ENCODE data around the gene MX1.

MX1 gene, protein sequence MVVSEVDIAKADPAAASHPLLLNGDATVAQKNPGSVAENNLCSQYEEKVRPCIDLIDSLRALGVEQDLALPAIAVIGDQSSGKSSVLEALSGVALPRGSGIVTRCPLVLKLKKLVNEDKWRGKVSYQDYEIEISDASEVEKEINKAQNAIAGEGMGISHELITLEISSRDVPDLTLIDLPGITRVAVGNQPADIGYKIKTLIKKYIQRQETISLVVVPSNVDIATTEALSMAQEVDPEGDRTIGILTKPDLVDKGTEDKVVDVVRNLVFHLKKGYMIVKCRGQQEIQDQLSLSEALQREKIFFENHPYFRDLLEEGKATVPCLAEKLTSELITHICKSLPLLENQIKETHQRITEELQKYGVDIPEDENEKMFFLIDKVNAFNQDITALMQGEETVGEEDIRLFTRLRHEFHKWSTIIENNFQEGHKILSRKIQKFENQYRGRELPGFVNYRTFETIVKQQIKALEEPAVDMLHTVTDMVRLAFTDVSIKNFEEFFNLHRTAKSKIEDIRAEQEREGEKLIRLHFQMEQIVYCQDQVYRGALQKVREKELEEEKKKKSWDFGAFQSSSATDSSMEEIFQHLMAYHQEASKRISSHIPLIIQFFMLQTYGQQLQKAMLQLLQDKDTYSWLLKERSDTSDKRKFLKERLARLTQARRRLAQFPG

DNA sequence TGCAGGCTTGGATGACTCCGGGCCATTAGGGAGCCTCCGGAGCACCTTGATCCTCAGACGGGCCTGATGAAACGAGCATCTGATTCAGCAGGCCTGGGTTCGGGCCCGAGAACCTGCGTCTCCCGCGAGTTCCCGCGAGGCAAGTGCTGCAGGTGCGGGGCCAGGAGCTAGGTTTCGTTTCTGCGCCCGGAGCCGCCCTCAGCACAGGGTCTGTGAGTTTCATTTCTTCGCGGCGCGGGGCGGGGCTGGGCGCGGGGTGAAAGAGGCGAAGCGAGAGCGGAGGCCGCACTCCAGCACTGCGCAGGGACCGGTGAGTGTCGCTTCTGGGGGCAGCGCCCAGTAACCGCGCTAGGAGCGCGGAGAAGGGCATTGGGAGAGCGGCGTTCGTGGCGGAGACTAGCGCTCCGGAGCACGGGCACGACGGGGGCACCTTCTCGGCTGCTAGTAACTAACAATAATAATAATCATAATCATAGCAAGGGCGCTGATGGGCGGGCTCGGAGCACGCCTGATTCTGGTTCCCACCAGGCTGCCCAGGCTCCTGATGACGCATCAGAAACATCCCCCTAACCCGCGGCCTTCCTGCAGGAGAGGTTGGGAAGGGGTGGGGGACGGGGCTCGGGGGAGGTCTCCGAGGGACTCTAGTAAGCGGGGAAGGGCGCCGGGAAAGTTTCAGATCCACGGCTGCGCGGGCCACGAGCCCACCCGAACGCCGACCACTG lies at the start of gene MX1:
Gene MX1, plus strand, starts transcription at position 286 of the 722 bp plus-strand sequence. CDS start 5,832 bp downstream, outside the sequence.
- DNase-seq (ENCODE audit: low read depth in 2 of 2) = peak; percentile 80 to 82

DNA sequence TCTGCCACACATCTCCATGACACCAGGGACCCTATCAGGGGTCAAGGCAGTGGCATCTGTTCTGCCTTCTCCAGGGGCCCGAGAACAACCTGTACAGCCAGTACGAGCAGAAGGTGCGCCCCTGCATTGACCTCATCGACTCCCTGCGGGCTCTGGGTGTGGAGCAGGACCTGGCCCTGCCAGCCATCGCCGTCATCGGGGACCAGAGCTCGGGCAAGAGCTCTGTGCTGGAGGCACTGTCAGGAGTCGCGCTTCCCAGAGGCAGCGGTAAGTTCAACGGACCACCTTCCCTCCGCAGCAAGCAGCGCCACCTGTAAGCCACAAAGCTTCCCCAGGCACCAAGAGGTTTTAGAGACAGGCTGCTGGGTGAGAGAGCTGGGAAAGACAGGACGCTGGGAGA lies 48.3 kb upstream of the MX1 start:
- DNase-seq (ENCODE audit: low read depth in 2 of 2) = no peak

DNA sequence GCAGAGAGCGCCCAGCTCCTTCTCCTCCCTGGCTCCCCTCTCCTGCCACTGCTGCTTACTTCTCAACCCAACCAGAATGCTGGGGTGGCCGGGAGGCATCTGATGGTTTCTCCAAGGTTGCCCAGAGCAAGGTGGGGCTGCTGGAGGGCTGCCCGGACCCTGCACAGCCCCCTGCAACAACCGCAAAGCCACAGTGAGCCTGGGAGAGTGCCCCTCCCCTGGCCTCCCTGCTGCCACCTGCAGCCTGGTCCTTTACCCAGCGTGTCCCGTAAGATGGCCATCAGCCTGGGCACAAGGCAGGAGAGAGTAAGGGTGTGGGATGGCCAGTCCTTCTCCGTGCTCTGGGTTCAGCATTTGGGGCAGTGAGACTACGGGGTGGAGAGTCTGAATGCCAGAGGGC lies 47.2 kb upstream of the MX1 start:
- DNase-seq (ENCODE audit: low read depth in 2 of 2) = no peak

DNA sequence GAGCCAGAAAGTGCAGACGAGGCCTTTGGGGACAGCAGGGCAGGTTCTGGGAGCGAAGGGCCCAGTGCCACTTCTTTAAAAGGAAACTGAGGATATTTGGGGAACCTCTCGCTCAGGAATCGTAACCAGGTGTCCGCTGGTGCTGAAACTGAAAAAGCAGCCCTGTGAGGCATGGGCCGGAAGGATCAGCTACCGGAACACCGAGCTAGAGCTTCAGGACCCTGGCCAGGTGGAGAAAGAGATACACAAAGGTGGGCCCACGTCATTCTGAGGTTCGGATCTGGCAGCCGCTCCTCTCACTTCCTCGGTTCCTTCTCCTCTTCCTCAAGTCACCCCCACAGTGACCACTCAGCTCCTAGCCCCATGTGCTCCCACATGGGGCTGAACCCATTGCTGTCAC lies 46.1 kb upstream of the MX1 start:
- no peak for DNase-seq (ENCODE audit: low read depth in 2 of 2)

DNA sequence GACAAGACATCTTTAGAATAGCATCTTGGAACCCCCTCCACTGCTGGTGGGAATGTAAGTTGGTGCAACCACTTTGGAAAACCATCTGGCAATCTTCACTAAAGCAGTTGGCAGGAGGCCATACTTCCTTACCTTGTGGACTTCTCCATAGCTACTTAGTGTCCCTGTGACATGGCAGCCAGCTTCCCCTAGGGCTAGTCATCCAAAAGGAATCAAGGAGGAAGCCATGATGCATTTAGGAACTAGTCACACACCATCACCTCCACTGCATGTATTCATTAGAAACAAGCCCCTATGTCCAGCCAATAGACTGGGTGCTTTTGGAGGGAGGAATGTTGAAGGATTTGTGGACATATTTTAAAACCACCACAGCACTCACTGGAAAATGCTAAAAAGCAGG lies 44.3 kb upstream of the MX1 start:
- no peak for DNase-seq (ENCODE audit: low read depth in 2 of 2)

DNA sequence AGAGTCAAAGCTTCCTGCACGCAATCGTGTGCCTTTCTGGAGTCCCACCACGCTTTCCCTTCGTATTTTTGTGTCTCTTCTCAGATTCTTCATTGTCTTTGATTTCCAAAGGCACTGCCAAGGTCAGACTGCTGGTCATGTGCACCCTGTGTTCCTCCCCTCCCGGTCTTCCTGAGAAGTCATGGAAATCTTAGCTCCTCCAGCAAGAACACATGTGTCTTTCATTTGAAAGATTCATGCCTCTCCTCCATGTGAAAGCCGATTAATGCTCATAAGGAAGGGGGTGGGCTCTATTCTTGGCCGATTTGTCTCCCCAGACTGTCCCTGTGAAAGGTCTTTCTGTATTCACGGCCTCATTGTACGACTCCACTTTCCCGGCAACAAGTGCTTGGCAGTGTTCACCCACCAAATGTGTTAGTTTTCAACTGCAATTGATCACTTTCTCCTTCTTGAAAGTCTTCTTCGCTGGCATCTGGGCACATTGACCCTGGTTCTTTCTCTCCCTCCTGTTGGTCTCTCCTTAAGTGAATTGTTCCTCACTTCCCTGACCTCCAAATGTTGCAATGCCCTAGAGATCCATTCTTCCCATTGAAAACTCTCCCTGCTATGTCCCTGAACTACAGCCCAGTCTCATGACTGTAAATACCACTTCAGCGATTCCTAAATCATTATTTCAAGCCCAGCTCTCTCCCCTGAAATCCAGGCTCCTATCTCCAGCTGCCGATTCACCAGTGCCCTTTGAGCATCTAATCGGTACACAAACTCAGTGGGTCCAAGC lies 38.8 kb upstream of the MX1 start:
- no peak for DNase-seq (ENCODE audit: low read depth in 2 of 2)

DNA sequence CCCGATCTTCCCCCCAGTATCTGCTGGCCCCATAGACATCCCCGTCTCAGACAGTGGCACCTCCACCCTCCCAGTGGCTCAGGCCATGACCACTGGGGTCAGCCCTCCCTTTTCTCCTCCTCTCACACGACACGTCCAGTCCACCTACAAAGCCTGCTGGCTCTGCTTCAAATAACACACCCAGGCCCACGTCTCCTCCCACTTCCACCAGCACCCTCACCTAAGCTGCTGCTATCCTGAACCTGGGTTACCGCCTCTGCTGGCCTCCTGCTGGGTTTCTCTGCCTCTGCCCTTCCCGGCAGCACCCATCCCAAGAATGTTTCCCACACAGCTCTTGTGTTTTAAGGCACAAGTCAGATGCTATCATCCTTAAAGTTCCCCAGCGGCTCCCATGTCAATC lies 38.2 kb upstream of the MX1 start:
- no peak for DNase-seq (ENCODE audit: low read depth in 2 of 2)

DNA sequence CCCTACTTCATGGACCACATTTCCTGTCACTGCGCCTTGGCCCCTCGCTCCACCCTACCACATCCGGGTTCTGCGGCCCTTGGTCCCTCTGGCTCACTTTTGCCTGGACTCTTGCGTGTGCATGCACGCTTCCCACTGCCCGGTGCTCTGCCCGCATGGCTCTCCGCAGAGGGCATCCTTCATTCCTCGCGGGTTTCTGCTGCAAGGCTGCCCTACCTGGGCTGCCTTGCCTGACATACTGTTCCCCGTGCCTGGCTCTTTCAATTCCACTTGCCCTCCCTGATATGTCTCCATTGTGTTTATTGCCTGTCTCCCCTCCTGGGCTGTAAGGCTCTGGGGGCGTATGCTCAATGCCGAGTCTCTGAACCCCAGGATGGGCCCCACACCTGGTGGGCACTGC lies 37.8 kb upstream of the MX1 start:
- DNase-seq (ENCODE audit: low read depth in 2 of 2) = no peak

DNA sequence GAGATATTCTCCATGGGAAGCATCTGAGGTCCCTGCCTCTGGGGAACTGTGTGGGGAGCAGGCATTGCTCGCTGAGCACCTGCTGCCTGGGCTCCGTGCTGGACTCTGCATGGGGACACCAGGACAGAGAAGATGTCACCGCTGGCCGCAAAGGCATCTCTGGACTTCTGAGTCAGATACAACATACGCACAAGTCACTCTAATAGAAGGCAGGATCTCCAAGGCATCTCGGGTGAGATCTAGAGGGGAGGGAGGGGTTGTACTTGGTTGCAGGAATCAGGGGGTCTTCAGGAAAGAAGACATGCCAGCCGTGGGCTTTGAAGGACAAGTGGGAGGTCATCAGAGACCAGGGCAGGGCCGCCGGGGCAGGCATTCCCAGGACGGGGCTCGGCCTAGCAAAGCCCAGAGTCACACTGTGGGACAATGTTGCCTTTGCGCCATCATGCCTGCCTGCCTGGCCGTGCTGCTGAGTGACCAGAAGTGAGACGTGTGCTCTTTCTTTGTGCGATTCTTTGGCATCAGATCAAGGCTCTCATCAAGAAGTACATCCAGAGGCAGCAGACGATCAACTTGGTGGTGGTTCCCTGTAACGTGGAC lies 35.9 kb upstream of the MX1 start:
- DNase-seq (ENCODE audit: low read depth in 2 of 2) = no peak

DNA sequence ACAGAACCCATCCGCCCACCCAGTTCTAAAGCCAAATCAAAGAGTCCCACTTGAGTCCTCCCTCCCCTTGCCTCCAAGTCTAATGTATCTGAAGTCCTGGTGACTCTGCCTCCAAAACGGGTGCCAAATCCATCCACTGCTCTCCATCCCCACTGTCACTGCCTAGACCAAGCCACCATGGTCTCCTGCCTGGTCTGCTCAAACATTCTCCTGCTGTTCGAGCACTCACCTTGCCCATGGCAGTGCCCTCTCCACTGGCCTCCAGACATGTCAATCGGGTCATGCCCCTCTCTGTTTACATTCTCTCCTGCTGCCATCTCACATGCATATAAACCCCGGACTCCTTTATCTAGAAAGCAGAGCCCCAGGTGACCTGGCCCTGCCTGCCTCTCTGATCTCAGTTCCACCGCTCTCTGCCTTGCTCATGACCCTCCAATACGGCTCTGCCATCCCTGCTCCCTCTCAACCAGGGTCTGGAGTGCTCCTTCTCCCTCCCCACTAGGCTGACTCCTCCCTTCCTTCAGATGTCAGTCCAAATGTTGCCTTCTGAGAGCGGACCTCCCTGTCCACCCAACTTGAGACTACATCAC lies 32.1 kb upstream of the MX1 start:
- DNase-seq (ENCODE audit: low read depth in 2 of 2) = no peak

DNA sequence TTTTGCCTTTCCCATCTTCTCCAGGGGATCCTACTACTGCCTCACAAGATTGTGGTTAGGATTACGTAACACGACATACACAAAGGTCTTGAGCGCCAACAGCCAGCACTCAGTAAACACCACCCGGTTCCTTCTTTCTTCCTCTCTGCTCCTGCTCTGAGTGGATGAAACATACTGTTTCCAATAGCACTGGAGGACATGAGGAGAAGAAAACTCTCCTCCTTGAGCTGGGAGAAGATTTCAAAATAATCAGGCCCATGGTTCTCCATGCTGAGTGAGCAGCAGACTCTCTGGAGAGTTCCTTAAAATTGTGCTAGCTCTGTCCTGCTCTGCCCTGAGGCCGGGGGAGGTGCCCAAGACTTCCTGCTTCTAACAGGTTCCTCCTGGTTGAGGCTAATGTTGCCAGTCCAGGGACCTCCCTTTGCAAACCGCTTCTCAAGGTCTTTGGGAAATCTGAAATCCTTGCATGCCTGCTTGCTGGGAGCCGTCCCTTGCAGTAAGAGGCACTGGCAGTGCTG lies 29.4 kb upstream of the MX1 start:
- no peak for DNase-seq (ENCODE audit: low read depth in 2 of 2)

DNA sequence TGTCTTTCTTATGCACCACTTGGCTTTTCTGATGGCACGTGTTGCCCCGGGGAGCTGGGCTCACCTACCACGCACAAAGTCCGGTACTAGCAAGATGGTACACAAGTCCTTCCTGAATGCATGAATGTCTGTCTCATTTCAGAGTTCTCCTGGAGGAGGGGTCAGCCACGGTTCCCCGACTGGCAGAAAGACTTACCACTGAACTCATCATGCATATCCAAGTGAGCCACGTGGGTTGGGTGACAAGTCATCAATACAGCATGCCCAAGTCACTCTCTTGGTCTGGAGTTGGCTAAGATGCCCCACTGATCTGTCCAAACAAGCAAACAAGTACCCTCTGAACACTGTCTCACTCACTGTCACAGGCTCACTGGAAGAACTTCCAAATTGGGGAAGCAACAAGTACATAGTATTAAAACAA lies 28.6 kb upstream of the MX1 start:
- no peak for DNase-seq (ENCODE audit: low read depth in 2 of 2)

DNA sequence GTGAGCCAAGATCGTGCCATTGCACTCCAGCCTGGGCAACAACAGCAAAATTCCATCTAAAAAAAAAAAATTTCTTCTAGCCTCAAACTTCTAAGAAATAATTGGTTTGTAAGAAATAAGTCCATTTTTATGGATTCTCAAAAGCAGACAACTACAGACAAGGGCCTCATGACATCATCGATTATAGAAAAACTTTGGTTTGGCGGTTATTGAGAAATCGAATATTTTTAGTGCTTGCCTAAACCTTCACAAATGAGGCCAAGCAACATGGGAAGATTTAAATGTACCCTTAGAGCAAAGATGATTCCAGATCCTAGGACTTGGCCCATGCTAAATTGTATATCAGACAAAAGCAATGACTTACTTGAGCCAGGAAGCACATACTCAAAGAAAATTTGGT lies 27.8 kb upstream of the MX1 start:
- no peak for DNase-seq (ENCODE audit: low read depth in 2 of 2)

DNA sequence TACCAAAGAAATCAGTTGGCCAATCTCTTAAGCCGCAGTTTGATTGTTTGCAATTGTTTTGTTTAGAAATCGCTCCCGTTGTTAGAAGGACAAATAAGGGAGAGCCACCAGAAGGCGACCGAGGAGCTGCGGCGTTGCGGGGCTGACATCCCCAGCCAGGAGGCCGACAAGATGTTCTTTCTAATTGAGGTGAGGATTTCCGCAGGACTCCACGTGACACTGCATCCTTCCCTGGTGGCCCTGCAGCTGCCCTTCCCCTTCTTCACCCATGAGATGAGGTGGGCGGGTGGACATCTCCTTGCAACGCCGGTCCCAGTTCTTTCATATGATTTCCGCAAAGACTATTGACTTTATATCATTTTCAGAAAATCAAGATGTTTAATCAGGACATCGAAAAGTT lies 27.2 kb upstream of the MX1 start:
- no peak for DNase-seq (ENCODE audit: low read depth in 2 of 2)

DNA sequence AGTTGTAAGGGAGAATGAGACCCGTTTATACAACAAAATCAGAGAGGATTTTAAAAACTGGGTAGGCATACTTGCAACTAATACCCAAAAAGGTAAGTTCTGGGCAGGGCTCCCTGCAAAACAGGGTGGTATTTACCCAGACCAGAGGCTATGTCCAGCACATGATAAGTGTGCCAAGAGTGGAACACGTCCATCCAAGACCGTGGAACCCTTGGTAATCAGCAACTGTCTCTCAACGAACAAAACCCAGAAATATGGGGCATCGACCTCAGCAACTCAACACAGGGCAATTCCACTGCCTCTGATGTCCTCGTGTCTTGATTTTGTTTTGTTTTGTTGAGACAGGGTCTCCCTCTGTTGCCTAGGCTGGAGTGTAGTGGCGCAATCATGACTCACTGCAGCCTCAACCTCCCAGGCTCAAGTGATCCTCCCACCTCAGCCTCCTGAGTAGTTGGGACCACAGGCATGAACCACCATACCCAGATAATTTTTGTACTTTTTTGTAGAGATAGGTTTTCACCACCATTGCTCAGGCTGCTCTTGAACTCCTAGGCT lies 26.7 kb upstream of the MX1 start:
- no peak for DNase-seq (ENCODE audit: low read depth in 2 of 2)

DNA sequence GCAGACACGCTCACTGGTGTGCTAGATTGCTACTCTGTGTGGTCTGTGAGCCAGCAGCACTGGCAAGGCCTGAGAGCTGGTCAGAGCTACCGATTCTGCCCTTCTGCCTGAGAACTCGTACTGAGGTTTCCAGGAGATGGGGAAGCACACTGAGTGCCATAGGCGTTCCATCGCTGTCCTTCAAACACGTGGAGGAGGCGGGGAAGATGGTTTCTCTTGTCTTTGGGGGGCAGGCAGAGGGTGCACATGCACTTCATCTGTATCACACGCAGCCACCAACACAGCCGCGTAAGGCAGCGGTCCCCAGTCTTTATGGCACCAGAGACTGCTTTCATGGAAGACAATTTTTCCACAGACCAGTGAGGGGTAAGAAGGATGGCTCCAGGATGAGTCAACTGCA lies 23.8 kb upstream of the MX1 start:
- DNase-seq (ENCODE audit: low read depth in 2 of 2) = no peak

DNA sequence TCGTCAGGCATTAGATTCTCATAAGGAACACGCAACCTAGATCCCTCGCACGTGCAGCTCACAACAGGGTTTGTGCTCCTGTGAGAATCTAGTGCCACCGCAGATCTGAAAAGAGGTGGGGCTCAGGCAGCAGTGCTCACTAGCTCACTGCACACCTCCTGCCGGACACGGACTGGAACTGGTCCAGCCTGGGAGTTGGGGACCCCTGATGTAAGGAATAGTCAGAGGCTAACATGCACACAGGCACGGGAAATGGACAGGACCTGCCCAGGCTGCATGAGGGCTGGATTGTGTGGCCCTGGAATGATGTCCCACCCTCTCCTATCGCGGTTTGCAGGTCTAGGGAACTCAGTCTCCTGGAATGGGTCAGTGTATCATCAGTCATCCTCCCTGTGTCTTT lies 23.2 kb upstream of the MX1 start:
- no peak for DNase-seq (ENCODE audit: low read depth in 2 of 2)

DNA sequence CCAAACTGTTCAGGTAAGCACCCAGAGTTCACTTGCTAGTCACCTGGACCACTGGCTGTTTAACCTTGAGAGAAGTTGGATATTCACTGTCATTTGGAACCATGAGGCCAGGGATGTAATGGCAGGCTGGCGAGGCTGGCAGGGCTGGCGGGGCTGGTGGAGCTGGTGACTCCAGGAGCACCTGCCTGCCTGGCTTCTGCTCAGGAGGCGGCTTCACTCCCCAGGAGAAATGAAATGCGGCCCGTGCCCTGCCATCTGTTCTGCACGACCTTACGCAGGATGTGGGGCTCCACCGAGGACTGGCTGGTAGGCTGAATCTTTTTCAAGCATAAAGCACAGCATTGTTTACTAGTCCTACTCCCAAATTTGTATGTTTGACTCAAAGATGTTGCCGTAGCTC lies 22.7 kb upstream of the MX1 start:
- DNase-seq (ENCODE audit: low read depth in 2 of 2) = no peak

DNA sequence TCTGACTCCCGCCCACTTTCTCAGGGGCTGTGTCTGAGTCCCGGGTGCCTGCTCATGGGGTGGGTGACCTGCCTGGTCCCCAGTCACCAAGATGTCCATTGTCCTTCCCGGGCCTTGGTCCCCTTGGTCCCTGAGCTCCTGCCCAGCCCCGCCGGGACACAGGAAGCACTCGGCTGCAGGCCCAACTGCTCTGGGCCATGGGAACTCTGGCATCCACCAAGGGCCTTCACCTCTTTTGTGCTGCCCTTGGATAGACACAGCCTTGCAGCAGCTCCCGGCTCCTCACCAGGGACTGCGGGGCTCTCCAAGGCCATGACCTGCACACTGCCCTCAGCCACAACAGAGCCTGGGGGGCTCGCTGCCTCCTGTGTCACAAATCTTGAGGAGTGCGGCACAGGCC lies 22.1 kb upstream of the MX1 start:
- no peak for DNase-seq (ENCODE audit: low read depth in 2 of 2)

DNA sequence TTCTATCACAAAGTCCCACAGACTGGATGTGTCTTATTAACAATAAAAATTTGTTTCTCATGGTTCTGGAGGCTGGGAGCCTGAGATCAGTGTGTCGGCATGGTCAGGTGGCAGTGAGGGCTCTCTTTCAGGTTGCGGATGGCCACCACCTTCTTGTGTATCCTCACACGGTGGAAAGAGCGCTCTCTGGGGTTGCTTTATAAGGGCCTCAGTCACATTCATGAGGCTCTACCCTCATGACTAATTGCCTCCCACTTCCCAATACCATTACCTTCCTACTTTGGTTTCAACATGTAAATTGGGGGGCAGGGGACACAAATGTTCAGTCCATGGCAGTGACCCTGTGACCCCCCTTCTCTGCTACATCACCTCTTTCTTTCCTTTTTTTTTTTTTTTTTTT lies 20.7 kb upstream of the MX1 start:
- DNase-seq (ENCODE audit: low read depth in 2 of 2) = no peak

DNA sequence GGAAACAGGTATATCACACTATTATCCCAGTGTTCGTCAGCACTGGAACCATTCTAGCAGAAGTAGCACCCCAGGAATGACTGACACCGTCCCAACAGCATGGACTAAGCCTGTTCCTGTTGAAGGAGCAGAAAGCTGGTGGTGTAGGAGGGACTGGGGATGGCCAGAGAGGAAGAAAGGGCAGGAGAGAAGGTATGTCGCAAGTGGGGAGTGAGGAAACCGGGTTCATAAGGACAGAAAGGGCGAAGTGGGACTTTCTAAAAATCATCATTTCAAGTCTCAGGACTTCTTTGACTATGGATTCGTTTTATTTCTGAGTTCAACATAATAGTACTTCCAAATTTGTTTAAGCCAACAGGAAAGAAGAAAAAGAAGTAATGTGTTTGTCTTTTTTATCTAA lies 19.7 kb upstream of the MX1 start:
- no peak for DNase-seq (ENCODE audit: low read depth in 2 of 2)
